Mucosa of descending colon (tissue), 3 donors: ENCODE data around the gene CACYBP. TPM values are rescaled to one million over a fixed set of nuclear protein-coding genes. Genes with fewer than 3 reads are reported as not detected.

Source experiments
- ATAC-seq: fragments of 200-7000 bp; cut with Tn5 transposase; one replicate; pipeline ENCODE4 v1.9.1; 2020; ENCODE audit warnings: mild to moderate bottlenecking, moderate library complexity
- DNase-seq, 3 donors: peaks; one replicate each; pipeline ENCODE4 v3.0.0-alpha.2; 2020
- H3K36me3 ChIP-seq: fragments of 200-600 bp; one replicate; pipeline ENCODE4 v1.8.0; 2021; ENCODE audit warnings: low read depth, mild to moderate bottlenecking
- H3K4me1 ChIP-seq: fragments of 200-600 bp; one replicate; pipeline ENCODE4 v1.8.0; 2021; ENCODE audit warnings: low read depth, mild to moderate bottlenecking
- H3K4me3 ChIP-seq: fragments of 200-600 bp; one replicate; pipeline ENCODE4 v1.8.0; 2021; ENCODE audit warnings: mild to moderate bottlenecking
- H3K9me3 ChIP-seq: fragments of 200-600 bp; one replicate; pipeline ENCODE4 v1.8.0; 2021; ENCODE audit warnings: mild to moderate bottlenecking
- intact Hi-C, 2 donors: fragments of 100-400 bp; cut with DNase I in 1 of 2; cut with micrococcal nuclease in 1 of 2; formaldehyde crosslinking; loops; one replicate each; pipeline versions ENCODE4 v1.11.0 to v1.11.1; 2022; cut with DNase I, micrococcal nuclease
- total RNA-seq, 3 donors: library from RNA; stranded (reverse); fragmentation: NEBNext Ultra II Directional in 2 of 3; extraction: Animal tissue kit (Norgen Biotek cat#: 25700) in 2 of 3; gene quantifications; one replicate each; pipeline versions ENCODE4 v1.2.1 to v1.2.4, GENCODE V29; 2021 to 2023
- TF ChIP-seq, protein P1 (sequence below): fragments of 200-600 bp; IDR thresholded peaks from one replicate; pipeline ENCODE4 v1.8.0; 2022; ENCODE audit warnings: antibody characterized with exemption, mild to moderate bottlenecking
- donor health status: DM: no; HTN: no; CAD: no; lungs with moderate emphysema.
- donor health status: DM: no; HTN: no; CAD: no.
- donor health status: DM: no; HTN: yes; CAD: no.

CACYBP gene
- total RNA-seq, 3 donors from 2014 or later: 43.6 to 103 (median 67.9) TPM

- TF ChIP-seq, protein P1, sequence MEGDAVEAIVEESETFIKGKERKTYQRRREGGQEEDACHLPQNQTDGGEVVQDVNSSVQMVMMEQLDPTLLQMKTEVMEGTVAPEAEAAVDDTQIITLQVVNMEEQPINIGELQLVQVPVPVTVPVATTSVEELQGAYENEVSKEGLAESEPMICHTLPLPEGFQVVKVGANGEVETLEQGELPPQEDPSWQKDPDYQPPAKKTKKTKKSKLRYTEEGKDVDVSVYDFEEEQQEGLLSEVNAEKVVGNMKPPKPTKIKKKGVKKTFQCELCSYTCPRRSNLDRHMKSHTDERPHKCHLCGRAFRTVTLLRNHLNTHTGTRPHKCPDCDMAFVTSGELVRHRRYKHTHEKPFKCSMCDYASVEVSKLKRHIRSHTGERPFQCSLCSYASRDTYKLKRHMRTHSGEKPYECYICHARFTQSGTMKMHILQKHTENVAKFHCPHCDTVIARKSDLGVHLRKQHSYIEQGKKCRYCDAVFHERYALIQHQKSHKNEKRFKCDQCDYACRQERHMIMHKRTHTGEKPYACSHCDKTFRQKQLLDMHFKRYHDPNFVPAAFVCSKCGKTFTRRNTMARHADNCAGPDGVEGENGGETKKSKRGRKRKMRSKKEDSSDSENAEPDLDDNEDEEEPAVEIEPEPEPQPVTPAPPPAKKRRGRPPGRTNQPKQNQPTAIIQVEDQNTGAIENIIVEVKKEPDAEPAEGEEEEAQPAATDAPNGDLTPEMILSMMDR: no peak
- ATAC-seq (peak; percentile 47), DNase-seq (no peak)
- intact Hi-C loops: loop anchor here in 1 of 2 donors (10.0 kb wide), 1 partner anchor 93 kb away; no protein-coding TSS in a partner anchor
- H3K4me3 ChIP-seq: no peak overlapping the region
- peaks cover 53% of the 10 kb centered on the region for H3K4me1 ChIP-seq
- no peaks in the 10 kb centered on the region for H3K9me3 ChIP-seq
- H3K36me3 ChIP-seq: no peaks in the 10 kb centered on the region
Observed at GRCh38 chr1:174967845-174968705, 31.7 kb upstream of the CACYBP start.

- H3K4me1 ChIP-seq: peaks cover 46% of the 10 kb centered on the region
- H3K4me3 ChIP-seq: no peak overlapping the region
- DNase-seq: no peak
- TF ChIP-seq, protein P1: no peak
- intact Hi-C loops: loop anchor here in 1 of 2 donors (10.0 kb wide), 1 partner anchor 94 kb away; no protein-coding TSS in a partner anchor
- no peaks in the 10 kb centered on the region for H3K36me3 ChIP-seq
- H3K9me3 ChIP-seq: no peaks in the 10 kb centered on the region
- ATAC-seq: peak; percentile 19
Observed at GRCh38 chr1:174968750-174969244, 30.9 kb upstream of the CACYBP start.

- DNase-seq: no peak
- Histone ChIP-seq H3K4me3 (no peak overlapping the region), H3K4me1 (peaks cover 36% of the 10 kb centered on the region), H3K9me3 (no peaks in the 10 kb centered on the region), H3K36me3 (no peaks in the 10 kb centered on the region)
- intact Hi-C loops: loop anchor here in 1 of 2 donors (10.0 kb wide), 1 partner anchor 95 kb away; no protein-coding TSS in a partner anchor
- ATAC-seq: no peak
- TF ChIP-seq, protein P1: no peak
Observed at GRCh38 chr1:174969977-174970376, 29.8 kb upstream of the CACYBP start.

DNA sequence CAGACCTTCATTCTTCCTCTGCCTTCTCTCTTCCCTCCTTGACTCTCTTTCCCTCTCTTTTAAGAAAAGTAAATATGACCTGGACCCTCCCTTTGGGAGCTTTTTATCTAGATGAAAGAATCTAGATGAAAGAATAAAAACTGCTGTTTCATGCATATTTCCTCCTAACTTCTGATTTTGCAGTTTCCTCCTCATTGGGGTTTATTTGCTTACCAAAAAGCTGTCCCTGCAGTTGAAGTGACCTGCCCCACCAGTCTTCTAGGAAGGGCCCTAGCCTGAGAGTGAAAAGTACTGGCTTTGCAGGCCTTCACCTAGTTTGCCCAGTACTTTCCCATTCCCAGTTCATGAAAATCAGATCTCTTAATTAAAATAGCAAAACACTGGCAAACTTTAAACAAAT is 28.3 kb upstream of the CACYBP start:
- no peak overlapping the region for H3K4me3 ChIP-seq
- no peaks in the 10 kb centered on the region for H3K9me3 ChIP-seq
- TF ChIP-seq, protein P1: no peak
- ATAC-seq (no peak), DNase-seq (no peak)
- no peaks in the 10 kb centered on the region for H3K36me3 ChIP-seq
- peaks cover 23% of the 10 kb centered on the region for H3K4me1 ChIP-seq
- intact Hi-C loops: no loop called here

DNA sequence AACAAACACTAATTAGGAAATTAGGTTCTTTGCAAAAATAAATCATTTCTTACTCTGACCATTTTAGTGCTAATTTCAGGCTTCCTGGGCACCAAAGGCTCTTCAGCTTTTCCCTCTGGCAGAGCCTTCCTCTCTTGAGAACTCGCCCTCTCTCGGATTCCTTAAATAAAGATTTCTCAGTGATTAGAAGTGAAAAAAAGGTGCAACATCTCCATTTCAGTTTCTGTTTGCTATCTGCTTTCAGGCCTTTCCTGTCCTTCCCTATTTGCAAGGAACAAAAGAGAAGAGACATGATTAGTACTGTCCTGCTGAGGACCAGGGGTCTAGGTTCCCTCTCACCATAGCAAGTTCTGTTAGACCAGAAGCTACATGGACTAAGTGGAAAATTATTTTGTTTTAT is 27.8 kb upstream of the CACYBP start:
- H3K9me3 ChIP-seq: no peaks in the 10 kb centered on the region
- no peaks in the 10 kb centered on the region for H3K36me3 ChIP-seq
- intact Hi-C loops: no loop called here
- no peak for ATAC-seq
- H3K4me1 ChIP-seq: peaks cover 18% of the 10 kb centered on the region
- H3K4me3 ChIP-seq: no peak overlapping the region
- no peak for DNase-seq
- TF ChIP-seq, protein P1: no peak
